ENCODE measurements around the gene KLC3. TPM values are rescaled to one million over a fixed set of nuclear protein-coding genes. Genes with fewer than 3 reads are reported as not detected.
"Not testable (repeated sequence)": the region's sequence is repeated elsewhere in the genome, so short reads cannot be mapped to it uniquely, and the experiment has no call there.

The KLC3 gene
- total RNA-seq, result 0.07 TPM in 2 replicates

DNA sequence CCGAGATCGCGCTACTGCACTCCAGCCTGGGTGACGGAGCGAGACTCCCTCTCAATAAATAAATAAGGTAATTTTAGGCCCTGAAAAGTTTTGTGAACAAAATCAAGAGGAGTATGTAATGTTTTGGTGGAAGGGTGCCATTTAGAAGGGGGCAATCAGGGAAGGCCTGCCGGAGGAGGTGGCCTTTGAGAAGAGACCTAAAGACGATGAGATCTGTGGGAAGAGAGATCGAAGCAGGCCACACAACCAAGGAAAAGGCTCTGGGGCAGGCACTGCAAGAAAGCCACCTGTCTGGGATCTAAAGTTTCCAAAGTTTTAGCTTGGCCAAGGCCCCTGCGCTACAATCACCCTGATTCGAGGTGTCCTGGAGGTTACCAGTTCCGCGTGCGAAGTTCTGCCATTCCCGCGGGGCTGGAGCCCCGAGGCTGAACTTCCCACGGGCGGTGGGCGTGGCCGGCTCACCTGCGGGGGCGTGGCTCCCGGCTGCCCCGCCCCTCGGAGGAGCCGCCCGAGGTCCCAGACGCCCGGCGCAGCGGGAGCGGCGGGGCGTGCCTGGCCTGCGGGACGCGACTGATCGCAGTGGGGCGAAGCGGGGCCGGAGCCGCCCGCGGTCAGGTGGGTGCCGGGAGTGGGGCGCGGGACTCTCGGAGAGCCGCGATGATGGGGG, at the start of gene KLC3:
Gene KLC3 (plus strand): TSS at position 519 of the 667 bp plus-strand sequence. CDS start 4,792 bp downstream, outside the sequence.
- DNase-seq (ENCODE audit: low read depth, low spot score), result no peak

- DNase-seq (ENCODE audit: low read depth, low spot score), result no peak
Measured at GRCh38 chr19:45291834-45292233, 48.7 kb upstream of the KLC3 start.

- no peak for DNase-seq (ENCODE audit: low read depth, low spot score)
Measured at GRCh38 chr19:45293682-45294081, 46.9 kb upstream of the KLC3 start.

DNA sequence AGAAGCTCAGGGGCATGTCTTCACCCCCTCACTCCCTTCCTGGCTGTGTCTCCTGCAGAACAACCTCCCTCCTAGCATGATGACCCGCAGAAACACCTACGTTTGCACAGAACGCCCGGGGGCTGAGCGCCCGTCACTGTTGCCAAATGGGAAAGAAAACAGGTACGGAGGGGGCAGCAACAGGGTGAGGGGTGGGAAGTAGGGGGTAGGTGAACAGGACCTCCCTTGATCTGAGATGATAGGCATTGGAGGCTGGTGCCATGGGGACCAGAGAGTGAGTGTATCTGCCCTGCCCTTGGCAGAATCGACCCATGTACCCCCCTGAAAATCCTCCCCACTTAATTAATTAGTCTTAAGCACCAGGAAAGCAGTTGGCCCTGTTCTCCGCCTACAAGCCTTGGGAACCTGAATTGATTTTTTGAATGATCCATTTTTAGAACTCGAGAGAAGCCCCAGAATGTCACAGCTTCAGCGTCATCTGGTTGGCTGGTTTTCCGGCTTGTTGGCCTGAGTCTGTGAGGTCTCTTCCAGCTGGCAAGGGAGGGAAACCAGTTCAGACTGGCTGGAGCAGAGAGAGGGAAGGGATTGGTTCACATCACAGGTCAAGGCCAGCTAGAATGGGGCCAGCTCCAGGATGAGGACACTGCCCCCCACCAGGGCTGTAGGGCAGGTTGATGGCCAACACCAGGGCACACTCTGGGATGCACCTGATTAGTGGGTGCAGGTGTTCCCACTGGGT, 46.1 kb upstream of the KLC3 start:
- no peak for DNase-seq (ENCODE audit: low read depth, low spot score)

GRCh38 chr19:45295873-45296272, 44.7 kb upstream of the KLC3 start:
- no peak for DNase-seq (ENCODE audit: low read depth, low spot score)

DNA sequence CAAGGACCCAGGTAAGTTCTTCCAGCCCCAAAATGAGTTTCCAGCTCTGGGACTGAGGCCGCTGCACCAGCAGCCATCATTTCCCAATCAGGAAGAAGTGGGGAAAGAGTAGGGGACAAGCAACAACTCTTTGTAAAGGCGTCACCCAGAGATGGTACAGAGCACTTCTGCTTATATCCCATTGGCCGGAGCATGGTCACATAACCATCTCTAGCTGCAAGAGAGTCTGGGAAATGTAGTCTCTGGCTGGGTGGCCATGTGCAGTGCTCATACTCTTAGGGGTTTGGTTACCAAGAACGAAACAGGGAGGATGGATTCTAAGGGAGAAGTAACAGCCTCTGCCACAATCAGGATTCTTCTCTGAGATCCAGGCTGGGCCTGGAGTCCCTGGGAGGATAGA, 44.2 kb upstream of the KLC3 start:
- no peak for DNase-seq (ENCODE audit: low read depth, low spot score)

- DNase-seq (ENCODE audit: low read depth, low spot score), result no peak
Measured at GRCh38 chr19:45297674-45298073, 42.9 kb upstream of the KLC3 start.

- no peak for DNase-seq (ENCODE audit: low read depth, low spot score)
Measured at GRCh38 chr19:45298264-45298663, 42.3 kb upstream of the KLC3 start.

GRCh38 chr19:45299719-45300118, 40.8 kb upstream of the KLC3 start:
- no peak for DNase-seq (ENCODE audit: low read depth, low spot score)

DNA sequence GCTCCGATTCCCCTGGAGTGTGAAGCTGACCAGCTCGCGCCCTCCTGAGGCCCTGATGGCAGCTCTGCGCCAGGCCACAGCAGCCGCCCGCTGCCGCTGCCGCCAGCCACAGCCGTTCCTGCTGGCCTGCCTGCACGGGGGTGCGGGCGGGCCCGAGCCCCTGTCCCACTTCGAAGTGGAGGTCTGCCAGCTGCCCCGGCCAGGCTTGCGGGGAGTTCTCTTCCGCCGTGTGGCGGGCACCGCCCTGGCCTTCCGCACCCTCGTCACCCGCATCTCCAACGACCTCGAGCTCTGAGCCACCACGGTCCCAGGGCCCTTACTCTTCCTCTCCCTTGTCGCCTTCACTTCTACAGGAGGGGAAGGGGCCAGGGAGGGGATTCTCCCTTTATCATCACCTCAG, 38.1 kb upstream of the KLC3 start:
- no peak for DNase-seq (ENCODE audit: low read depth, low spot score)

DNA sequence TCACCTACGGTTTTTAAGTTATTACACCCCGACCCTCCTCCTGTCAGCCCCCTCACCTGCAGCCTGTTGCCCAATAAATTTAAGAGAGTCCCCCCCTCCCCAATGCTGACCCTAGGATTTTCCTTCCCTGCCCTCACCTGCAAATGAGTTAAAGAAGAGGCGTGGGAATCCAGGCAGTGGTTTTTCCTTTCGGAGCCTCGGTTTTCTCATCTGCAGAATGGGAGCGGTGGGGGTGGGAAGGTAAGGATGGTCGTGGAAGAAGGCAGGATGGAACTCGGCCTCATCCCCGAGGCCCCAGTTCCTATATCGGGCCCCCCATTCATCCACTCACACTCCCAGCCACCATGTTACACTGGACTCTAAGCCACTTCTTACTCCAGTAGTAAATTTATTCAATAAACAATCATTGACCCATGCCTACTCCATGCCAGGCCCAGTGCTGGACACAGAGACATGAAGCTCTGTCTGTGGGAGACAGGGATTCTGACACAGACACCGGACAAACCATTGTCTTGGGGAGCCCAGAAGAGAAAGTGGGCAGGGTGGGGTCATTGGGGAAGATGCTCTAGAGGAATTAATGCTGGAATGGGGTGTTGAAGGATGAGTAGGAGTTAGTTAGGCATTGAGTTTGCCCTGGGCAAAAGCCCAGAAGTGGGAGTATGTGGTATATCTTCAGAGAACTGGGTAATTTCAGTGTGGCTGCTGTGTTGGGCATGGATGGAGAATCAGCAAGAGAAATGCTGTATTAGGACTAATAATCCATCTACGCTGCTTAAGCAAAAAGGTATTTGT, 37.1 kb upstream of the KLC3 start:
- no peak for DNase-seq (ENCODE audit: low read depth, low spot score)

DNA sequence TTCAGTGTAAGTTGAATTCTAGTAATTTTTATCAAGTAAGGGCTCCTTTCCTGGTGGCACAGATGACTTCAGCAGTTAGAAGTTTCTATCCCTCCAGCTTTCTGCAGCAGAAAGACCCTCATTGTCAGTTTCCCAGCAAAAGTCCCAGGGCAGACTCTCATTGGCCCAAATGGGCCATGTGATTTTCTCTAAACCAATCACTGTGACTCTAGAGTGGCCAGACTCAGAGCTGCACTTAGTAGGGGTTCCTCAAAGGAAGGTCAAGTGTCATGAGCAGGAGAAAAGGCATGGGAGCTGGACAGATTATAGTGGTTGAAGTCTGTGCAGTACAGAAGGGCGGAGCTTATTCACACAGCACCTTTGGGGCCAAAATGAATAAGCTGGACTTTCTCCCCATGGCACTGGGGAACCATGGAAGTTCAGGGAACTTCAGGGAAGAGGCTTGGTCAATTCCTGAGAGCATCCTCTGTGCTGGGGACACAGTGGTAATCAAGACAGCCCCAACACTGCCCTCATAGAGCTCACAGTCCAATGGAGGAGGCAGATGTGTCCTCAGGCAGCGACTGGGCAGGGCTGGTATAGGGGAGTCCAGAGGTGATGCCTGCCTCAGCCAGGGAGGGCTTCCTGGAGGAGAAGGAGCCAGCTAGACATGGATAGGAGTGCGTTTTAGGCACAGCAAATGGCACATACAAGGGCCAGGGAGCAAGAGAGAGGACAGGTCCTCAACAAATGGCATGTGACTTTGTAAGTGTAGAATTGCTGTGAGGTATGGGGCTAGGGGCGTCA, 36.2 kb upstream of the KLC3 start:
- DNase-seq (ENCODE audit: low read depth, low spot score), result no peak

DNA sequence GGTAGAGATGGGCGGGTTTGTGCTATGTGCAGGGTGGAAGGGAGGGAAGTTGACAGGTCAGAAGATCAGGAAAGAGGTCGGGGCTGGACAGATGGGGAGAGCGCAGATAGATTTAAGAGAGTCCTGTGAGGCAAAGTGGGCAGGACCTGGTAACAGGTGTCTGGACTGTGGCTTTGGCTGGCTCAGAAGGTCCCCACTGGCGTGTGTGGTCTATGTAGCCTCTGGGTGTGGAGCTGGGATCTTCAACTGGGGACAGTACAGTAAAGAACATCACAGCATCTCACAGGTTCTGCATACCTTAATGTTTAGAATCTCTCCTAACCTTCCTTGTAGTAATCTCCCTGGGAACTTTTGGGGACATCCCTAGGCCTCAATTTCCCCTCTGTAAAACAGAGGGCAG, 35.5 kb upstream of the KLC3 start:
- DNase-seq (ENCODE audit: low read depth, low spot score), result no peak

GRCh38 chr19:45305421-45305820, 35.1 kb upstream of the KLC3 start:
- DNase-seq (ENCODE audit: low read depth, low spot score), result no peak

DNA sequence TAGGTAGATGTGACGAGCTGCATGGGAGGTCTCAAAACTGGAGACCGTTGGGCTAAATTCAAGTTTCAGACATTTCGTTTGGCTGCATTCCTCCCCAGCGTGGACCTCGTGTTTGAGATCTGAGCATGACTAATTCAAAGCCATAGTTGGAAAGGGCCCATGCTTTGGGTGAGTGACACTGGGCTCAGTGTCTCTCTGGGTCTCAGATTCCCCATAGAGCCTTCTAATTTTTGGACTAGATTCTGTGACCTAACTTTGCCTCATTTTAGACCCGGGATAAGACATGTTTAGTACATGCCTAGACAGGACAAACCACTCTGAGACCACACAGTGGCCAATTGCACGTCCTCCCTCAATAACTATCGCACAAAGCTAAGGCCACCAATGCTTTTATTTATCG, 34.5 kb upstream of the KLC3 start:
- no peak for DNase-seq (ENCODE audit: low read depth, low spot score)

DNA sequence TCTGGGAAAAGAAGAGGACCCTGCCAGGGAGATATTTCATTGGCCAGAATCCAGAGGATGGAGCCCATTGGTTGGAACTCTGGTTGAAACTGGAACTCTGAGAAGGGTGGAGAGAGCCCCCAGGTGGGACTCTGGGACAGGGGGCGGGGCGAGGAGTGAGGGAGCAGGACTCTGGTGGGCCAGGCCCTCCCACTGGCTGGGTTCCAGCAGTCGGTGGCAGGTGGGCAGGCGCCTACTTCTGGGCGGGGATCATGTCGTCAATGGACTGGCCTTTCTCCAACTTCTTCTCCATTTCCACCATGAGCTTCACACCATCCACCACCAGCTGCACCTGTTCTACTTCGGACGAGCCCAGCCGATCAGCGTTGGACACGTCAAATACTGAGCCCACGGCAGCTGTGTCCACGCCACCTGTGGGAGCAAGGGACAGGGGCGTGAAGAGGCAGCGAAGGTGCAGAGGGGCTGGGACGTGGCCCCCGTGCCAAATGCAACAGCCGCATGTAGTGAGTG, 34.0 kb upstream of the KLC3 start:
- DNase-seq (ENCODE audit: low read depth, low spot score), result no peak

DNA sequence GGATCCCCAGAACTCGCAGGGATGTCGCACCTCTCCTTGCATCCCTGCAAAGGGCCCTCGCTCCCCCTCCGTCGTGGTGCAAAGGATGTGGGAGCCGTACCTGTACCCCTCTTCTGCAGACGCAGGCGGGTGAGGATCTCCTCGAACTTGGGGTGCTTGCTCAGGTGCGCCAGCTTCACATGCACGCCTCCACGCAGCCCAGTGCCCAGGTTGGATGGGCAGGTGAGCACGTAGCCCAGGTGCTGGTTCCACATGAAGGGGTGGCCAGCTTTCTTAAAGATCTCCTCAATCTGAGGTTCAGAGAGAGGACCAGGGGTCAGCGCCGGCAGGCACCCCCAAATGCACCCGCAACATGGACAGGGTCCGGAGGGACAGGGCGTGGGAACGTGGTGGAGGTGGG, 33.2 kb upstream of the KLC3 start:
- no peak for DNase-seq (ENCODE audit: low read depth, low spot score)

GRCh38 chr19:45309322-45309721, 31.2 kb upstream of the KLC3 start:
- not testable (repeated sequence) for DNase-seq (ENCODE audit: low read depth, low spot score)

DNA sequence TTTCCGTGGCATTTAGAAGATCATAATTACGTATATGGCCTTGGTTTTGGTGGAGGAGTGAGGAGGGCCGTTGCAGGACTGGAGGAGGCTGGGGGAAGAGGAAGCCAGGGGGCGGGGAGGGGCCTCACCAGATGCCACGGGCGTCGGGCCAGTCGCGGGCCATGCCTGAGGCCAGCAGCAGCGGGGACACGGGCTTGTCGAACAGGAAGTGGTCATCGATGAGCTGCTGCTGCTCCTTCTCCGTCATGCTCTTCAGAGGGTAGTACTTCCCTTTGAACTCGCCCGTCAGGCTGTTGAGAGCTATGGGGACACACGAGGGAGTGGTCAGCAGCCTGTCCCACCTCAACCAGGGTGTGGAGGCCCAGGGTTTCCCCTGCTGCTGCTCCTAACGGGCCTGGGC, 28.9 kb upstream of the KLC3 start:
- DNase-seq (ENCODE audit: low read depth, low spot score), result no peak

DNA sequence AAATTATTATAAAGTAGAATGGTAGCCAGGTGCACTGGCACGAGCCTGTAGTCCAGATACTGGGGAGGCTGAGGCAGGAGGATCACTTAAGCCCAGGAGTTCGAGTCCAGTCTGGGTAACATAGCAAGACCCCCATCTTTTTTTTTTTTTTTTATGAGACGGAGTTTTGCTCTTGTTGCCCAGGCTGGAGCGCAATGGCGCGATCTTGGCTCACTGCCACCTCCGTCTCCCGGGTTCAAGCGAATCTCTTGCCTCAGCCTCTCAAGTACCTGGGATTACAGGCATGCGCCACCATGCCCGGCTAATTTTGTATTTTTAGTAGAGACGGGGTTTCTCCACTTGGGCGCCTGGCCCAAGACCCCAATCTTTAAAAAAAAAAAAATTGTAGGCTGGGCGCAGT, 28.3 kb upstream of the KLC3 start:
- not testable (repeated sequence) for DNase-seq (ENCODE audit: low read depth, low spot score)

- DNase-seq (ENCODE audit: low read depth, low spot score), result no peak
Measured at GRCh38 chr19:45314708-45315245, 25.8 kb upstream of the KLC3 start.
